Activated T-cell treated with anti-CD3 and anti-CD28 coated beads, Interleukin-2, amount 50 U/mL, for 24 hours (primary cell): ENCODE measurements around the gene XRCC6.
"Not testable (repeated sequence)": the region's sequence is repeated elsewhere in the genome, so short reads cannot be mapped to it uniquely, and the experiment has no call there.

ENCODE experiments used
- DNase-seq: peaks from one replicate; pipeline ENCODE4 v3.0.0-alpha.2; 2020
- H3K27ac Mint-ChIP-seq: 2 replicates; pipeline ENCODE4 v1.8.0; 2020; ENCODE audit warnings: mild to moderate bottlenecking, mixed read lengths
- H3K27me3 Mint-ChIP-seq: 2 replicates; pipeline ENCODE4 v1.8.0; 2020; ENCODE audit warnings: mixed read lengths
- H3K36me3 Mint-ChIP-seq: 2 replicates; pipeline ENCODE4 v1.8.0; 2020; ENCODE audit warnings: low read depth, mixed read lengths
- H3K4me1 Mint-ChIP-seq: 2 replicates; pipeline ENCODE4 v1.8.0; 2020; ENCODE audit warnings: low read depth, mixed read lengths
- H3K4me3 Mint-ChIP-seq: 2 replicates; pipeline ENCODE4 v1.8.0; 2020; ENCODE audit warnings: mild to moderate bottlenecking, moderate library complexity, mixed read lengths
- H3K9me3 Mint-ChIP-seq: 2 replicates; pipeline ENCODE4 v1.8.0; 2020; ENCODE audit warnings: mixed read lengths

XRCC6 gene

GRCh38 chr22:41589391-41590241 is 31.5 kb upstream of the XRCC6 start, which contains the start of gene PMM1:
TSS of gene PMM1 (minus strand) at chr22:41589840. CDS start at chr22:41589805, 35 bp downstream.
- H3K27ac Mint-ChIP-seq: peak within 1 kb of the TSS; percentile 93
- H3K4me1 Mint-ChIP-seq: peaks cover 23% of the 10 kb centered on the region
- H3K27me3 Mint-ChIP-seq: no peaks in the 10 kb centered on the region
- peaks cover 15% of the 10 kb centered on the region for H3K36me3 Mint-ChIP-seq
- DNase-seq: peak; percentile 100
- peak within 1 kb of the TSS; percentile 92 for H3K4me3 Mint-ChIP-seq
- H3K9me3 Mint-ChIP-seq: no peaks in the 10 kb centered on the region

GRCh38 chr22:41593336-41593960 is 27.6 kb upstream of the XRCC6 start:
- not testable (repeated sequence) for H3K27ac Mint-ChIP-seq, DNase-seq, H3K4me3 Mint-ChIP-seq, H3K27me3 Mint-ChIP-seq, H3K9me3 Mint-ChIP-seq
- Mint-ChIP-seq H3K4me1 (peaks cover 12% of the 10 kb centered on the region), H3K36me3 (peaks cover 27% of the 10 kb centered on the region)

GRCh38 chr22:41595703-41596102 is 25.4 kb upstream of the XRCC6 start:
- Mint-ChIP-seq H3K4me3 (no peak overlapping the region), H3K9me3 (no peaks in the 10 kb centered on the region), H3K27me3 (no peaks in the 10 kb centered on the region), H3K4me1 (peaks cover 2% of the 10 kb centered on the region), H3K36me3 (peaks cover 41% of the 10 kb centered on the region), H3K27ac (no peak overlapping the region)
- DNase-seq: no peak

- Mint-ChIP-seq H3K27ac (no peak overlapping the region), H3K36me3 (peaks cover 54% of the 10 kb centered on the region), H3K4me3 (no peak overlapping the region), H3K27me3 (no peaks in the 10 kb centered on the region), H3K4me1 (no peaks in the 10 kb centered on the region), H3K9me3 (no peaks in the 10 kb centered on the region)
- DNase-seq: peak; percentile 56
Observed at GRCh38 chr22:41596776-41597634, 24.1 kb upstream of the XRCC6 start.

GRCh38 chr22:41597635-41597953 is 23.5 kb upstream of the XRCC6 start:
- Mint-ChIP-seq H3K27ac (peak overlapping the region; percentile 26), H3K27me3 (no peaks in the 10 kb centered on the region), H3K4me1 (peaks cover 3% of the 10 kb centered on the region), H3K9me3 (no peaks in the 10 kb centered on the region), H3K36me3 (peaks cover 60% of the 10 kb centered on the region), H3K4me3 (no peak overlapping the region)
- no peak for DNase-seq

GRCh38 chr22:41598081-41598480 is 23.0 kb upstream of the XRCC6 start:
- Mint-ChIP-seq H3K4me1 (peaks cover 8% of the 10 kb centered on the region), H3K4me3 (no peak overlapping the region), H3K9me3 (no peaks in the 10 kb centered on the region), H3K27ac (no peak overlapping the region), H3K36me3 (peaks cover 65% of the 10 kb centered on the region), H3K27me3 (no peaks in the 10 kb centered on the region)
- DNase-seq: no peak

GRCh38 chr22:41598891-41599635 is 22.0 kb upstream of the XRCC6 start:
- Mint-ChIP-seq H3K9me3 (no peaks in the 10 kb centered on the region), H3K27me3 (no peaks in the 10 kb centered on the region), H3K4me3 (no peak overlapping the region)

GRCh38 chr22:41600976-41601375 is 20.1 kb upstream of the XRCC6 start:
- H3K27ac Mint-ChIP-seq: no peak overlapping the region
- no peaks in the 10 kb centered on the region for H3K9me3 Mint-ChIP-seq
- no peak for DNase-seq
- no peak overlapping the region for H3K4me3 Mint-ChIP-seq
- H3K36me3 Mint-ChIP-seq: peaks cover 93% of the 10 kb centered on the region
- H3K27me3 Mint-ChIP-seq: no peaks in the 10 kb centered on the region
- H3K4me1 Mint-ChIP-seq: peaks cover 36% of the 10 kb centered on the region

More at GRCh38 chr22:41598891-41599635, 22.0 kb upstream of the XRCC6 start:
- no peak for DNase-seq
- Mint-ChIP-seq H3K4me1 (peaks cover 17% of the 10 kb centered on the region), H3K36me3 (peaks cover 75% of the 10 kb centered on the region), H3K27ac (no peak overlapping the region)

GRCh38 chr22:41603873-41604332 is 17.2 kb upstream of the XRCC6 start:
- no peaks in the 10 kb centered on the region for H3K27me3 Mint-ChIP-seq
- H3K27ac Mint-ChIP-seq: peak overlapping the region; percentile 87
- H3K4me3 Mint-ChIP-seq: peak overlapping the region; percentile 38
- peaks cover 93% of the 10 kb centered on the region for H3K36me3 Mint-ChIP-seq
- DNase-seq: peak; percentile 60
- peaks cover 38% of the 10 kb centered on the region for H3K4me1 Mint-ChIP-seq
- no peaks in the 10 kb centered on the region for H3K9me3 Mint-ChIP-seq

GRCh38 chr22:41608386-41608785 is 12.7 kb upstream of the XRCC6 start:
- no peak overlapping the region for H3K27ac Mint-ChIP-seq
- no peak for DNase-seq
- H3K9me3 Mint-ChIP-seq: no peaks in the 10 kb centered on the region
- H3K4me1 Mint-ChIP-seq: peaks cover 29% of the 10 kb centered on the region
- peaks cover 92% of the 10 kb centered on the region for H3K36me3 Mint-ChIP-seq
- H3K4me3 Mint-ChIP-seq: no peak overlapping the region
- H3K27me3 Mint-ChIP-seq: no peaks in the 10 kb centered on the region

- no peaks in the 10 kb centered on the region for H3K9me3 Mint-ChIP-seq
- no peak overlapping the region for H3K27ac Mint-ChIP-seq
- peaks cover 25% of the 10 kb centered on the region for H3K4me1 Mint-ChIP-seq
- peaks cover 85% of the 10 kb centered on the region for H3K36me3 Mint-ChIP-seq
- no peak overlapping the region for H3K4me3 Mint-ChIP-seq
- no peak for DNase-seq
- H3K27me3 Mint-ChIP-seq: no peaks in the 10 kb centered on the region
Observed at GRCh38 chr22:41612603-41613306, 8.3 kb upstream of the XRCC6 start.

- Mint-ChIP-seq H3K4me3 (no peak overlapping the region), H3K4me1 (peaks cover 31% of the 10 kb centered on the region), H3K36me3 (peaks cover 85% of the 10 kb centered on the region), H3K27me3 (no peaks in the 10 kb centered on the region), H3K9me3 (no peaks in the 10 kb centered on the region), H3K27ac (no peak overlapping the region)
- DNase-seq: no peak
Observed at GRCh38 chr22:41613456-41613855, 7.6 kb upstream of the XRCC6 start.

- H3K36me3 Mint-ChIP-seq: peaks cover 86% of the 10 kb centered on the region
- H3K27me3 Mint-ChIP-seq: no peaks in the 10 kb centered on the region
- H3K9me3 Mint-ChIP-seq: no peaks in the 10 kb centered on the region
- H3K27ac Mint-ChIP-seq: peak overlapping the region; percentile 99
- peak overlapping the region; percentile 96 for H3K4me3 Mint-ChIP-seq
- DNase-seq: peak; percentile 73
- H3K4me1 Mint-ChIP-seq: peaks cover 52% of the 10 kb centered on the region
Observed at GRCh38 chr22:41619979-41620588, 1.0 kb upstream of the XRCC6 start.
